Loucy (cell line): ENCODE results near the gene VEZF1.
A peak's percentile ranks its signal among the peaks of the same experiment; 100 is the strongest.

ENCODE experiments used
- H2AFZ ChIP-seq: fragments of 200-600 bp; sonication (generic); 2 replicates; pipeline ENCODE4 v1.6.0; 2016; ENCODE audit warnings: antibody characterized with exemption, mild to moderate bottlenecking, low read length, moderate library complexity
- H3F3A ChIP-seq: fragments of 200-600 bp; 2 replicates; pipeline ENCODE4 v1.6.0; 2016; ENCODE audit warnings: antibody characterized with exemption, low read depth, mild to moderate bottlenecking
- H3K27me3 ChIP-seq: fragments of 200-600 bp; sonication (generic); 2 replicates; pipeline ENCODE4 v1.6.1; 2014; ENCODE audit warnings: low read length, mild to moderate bottlenecking; ENCODE audit not compliant: insufficient read depth, poor library complexity, severe bottlenecking
- H3K36me3 ChIP-seq: fragments of 200-600 bp; sonication (generic); 2 replicates; pipeline ENCODE4 v1.6.1; 2016; ENCODE audit warnings: low read length; ENCODE audit not compliant: insufficient read depth
- H3K4me1 ChIP-seq: fragments of 200-600 bp; sonication (generic); 2 replicates; pipeline ENCODE4 v1.5.1; 2014; ENCODE audit warnings: low read length, mild to moderate bottlenecking; ENCODE audit not compliant: insufficient read depth, poor library complexity, severe bottlenecking
- H3K4me2 ChIP-seq: fragments of 200-600 bp; sonication (generic); 2 replicates; pipeline ENCODE4 v1.6.0; 2014; ENCODE audit warnings: antibody characterized with exemption, low read length, low read depth, mild to moderate bottlenecking; ENCODE audit not compliant: poor library complexity, severe bottlenecking
- H3K4me3 ChIP-seq: fragments of 200-600 bp; sonication (generic); 2 replicates; pipeline ENCODE4 v1.5.1; 2014; ENCODE audit warnings: low read length, mild to moderate bottlenecking, mixed read lengths; ENCODE audit not compliant: poor library complexity, severe bottlenecking
- H3K79me2 ChIP-seq: fragments of 200-600 bp; sonication (generic); 2 replicates; pipeline ENCODE4 v1.6.1; 2014; ENCODE audit warnings: low read length; ENCODE audit not compliant: insufficient read depth
- H3K9ac ChIP-seq: fragments of 200-600 bp; sonication (generic); 2 replicates; pipeline ENCODE4 v1.6.0; 2014; ENCODE audit warnings: mild to moderate bottlenecking, low read depth, low read length, moderate library complexity; ENCODE audit not compliant: poor library complexity, severe bottlenecking
- H3K9me2 ChIP-seq: fragments of 200-600 bp; sonication (generic); replicated peaks from 2 replicates; pipeline ENCODE4 v1.6.1; 2016; ENCODE audit warnings: low read depth, low read length, mixed read lengths
- H3K9me3 ChIP-seq: fragments of 200-600 bp; sonication (generic); 2 replicates; pipeline ENCODE4 v1.6.1; 2014; ENCODE audit warnings: mild to moderate bottlenecking, antibody characterized with exemption, low read length, low read depth; ENCODE audit not compliant: insufficient read depth
- H4K20me1 ChIP-seq: fragments of 200-600 bp; sonication (generic); 2 replicates; pipeline ENCODE4 v1.6.0; 2014; ENCODE audit warnings: antibody characterized with exemption, low read length, mild to moderate bottlenecking; ENCODE audit not compliant: insufficient read depth, poor library complexity, severe bottlenecking
- CTCF ChIP-seq: fragments of 200-600 bp; sonication (generic); conservative IDR thresholded peaks from 2 replicates; pipeline ENCODE4 v1.5.1; 2014; ENCODE audit warnings: mild to moderate bottlenecking, antibody characterized with exemption, low read length
- EZH2phosphoT487 ChIP-seq: fragments of 200-600 bp; IDR thresholded peaks from 2 replicates; pipeline ENCODE4 v1.6.1; 2018; ENCODE audit warnings: antibody characterized with exemption, mild to moderate bottlenecking, moderate library complexity, borderline replicate concordance

VEZF1 gene

GRCh38 chr17:57939797-57940196 lies 48.3 kb downstream of the VEZF1 start:
- Histone ChIP-seq H4K20me1 (no peaks in the 10 kb centered on the region), H3K4me1 (peaks cover 19% of the 10 kb centered on the region), H3K27me3 (no peaks in the 10 kb centered on the region), H3F3A (no peaks in the 10 kb centered on the region), H3K79me2 (no peaks in the 10 kb centered on the region), H3K36me3 (no peaks in the 10 kb centered on the region), H3K9ac (no peak overlapping the region), H2AFZ (peak overlapping the region; percentile 60), H3K4me2 (peak overlapping the region; percentile 39), H3K4me3 (no peak overlapping the region), H3K9me3 (no peaks in the 10 kb centered on the region), H3K9me2 (no peaks in the 10 kb centered on the region)
- TF ChIP-seq EZH2phosphoT487 (no peak), CTCF (no peak)

GRCh38 chr17:57938061-57938502 lies 50.0 kb downstream of the VEZF1 start:
- no peak overlapping the region for H3K4me3 ChIP-seq
- H3F3A ChIP-seq = no peaks in the 10 kb centered on the region
- H3K9me3 ChIP-seq = no peaks in the 10 kb centered on the region
- H3K4me1 ChIP-seq = peaks cover 19% of the 10 kb centered on the region
- no peak overlapping the region for H3K9ac ChIP-seq
- no peaks in the 10 kb centered on the region for H3K36me3 ChIP-seq
- H4K20me1 ChIP-seq = no peaks in the 10 kb centered on the region
- H2AFZ ChIP-seq = no peak overlapping the region
- no peak overlapping the region for H3K4me2 ChIP-seq
- no peaks in the 10 kb centered on the region for H3K27me3 ChIP-seq
- TF ChIP-seq EZH2phosphoT487 (no peak), CTCF (no peak)
- H3K9me2 ChIP-seq = no peaks in the 10 kb centered on the region
- no peaks in the 10 kb centered on the region for H3K79me2 ChIP-seq

- TF ChIP-seq EZH2phosphoT487 (no peak), CTCF (no peak)
- peaks cover 19% of the 10 kb centered on the region for H3K4me1 ChIP-seq
- H3F3A ChIP-seq = no peaks in the 10 kb centered on the region
- no peaks in the 10 kb centered on the region for H3K79me2 ChIP-seq
- H3K36me3 ChIP-seq = no peaks in the 10 kb centered on the region
- no peak overlapping the region for H2AFZ ChIP-seq
- no peaks in the 10 kb centered on the region for H3K27me3 ChIP-seq
- no peaks in the 10 kb centered on the region for H3K9me3 ChIP-seq
- H3K4me2 ChIP-seq = no peak overlapping the region
- H3K4me3 ChIP-seq = no peak overlapping the region
- H4K20me1 ChIP-seq = no peaks in the 10 kb centered on the region
- no peaks in the 10 kb centered on the region for H3K9me2 ChIP-seq
- H3K9ac ChIP-seq = no peak overlapping the region
Measured at GRCh38 chr17:57937492-57937891, 50.6 kb downstream of the VEZF1 start.
